NCI-H1092 (cell line): ENCODE measurements around the gene USPL1.

Experiments
- DNase-seq: peaks from one replicate; lab custom pipeline; 2025; lab: John Stamatoyannopoulos, UW

Gene USPL1

GRCh38 chr13:30660796-30661195 lies 43.1 kb downstream of the USPL1 start:
- no peak for DNase-seq

GRCh38 chr13:30664689-30665275 lies 47.1 kb downstream of the USPL1 start:
- DNase-seq, result no peak

- no peak for DNase-seq
Observed at GRCh38 chr13:30665638-30666037, 47.9 kb downstream of the USPL1 start.

GRCh38 chr13:30666113-30666512 lies 48.4 kb downstream of the USPL1 start:
- DNase-seq, result no peak

- DNase-seq, result no peak
Observed at GRCh38 chr13:30667014-30667413, 49.3 kb downstream of the USPL1 start.

- no peak for DNase-seq
Observed at GRCh38 chr13:30668312-30668711, 50.6 kb downstream of the USPL1 start.

- DNase-seq, result no peak
Observed at GRCh38 chr13:30671271-30671815, 53.6 kb downstream of the USPL1 start.

- DNase-seq, result peak; percentile 82
Observed at GRCh38 chr13:30673669-30674521, 56.2 kb downstream of the USPL1 start.

GRCh38 chr13:30675717-30676116 lies 58.0 kb downstream of the USPL1 start:
- DNase-seq, result no peak

GRCh38 chr13:30676672-30677071 lies 59.0 kb downstream of the USPL1 start:
- no peak for DNase-seq

GRCh38 chr13:30679483-30680330 lies 62.0 kb downstream of the USPL1 start:
- DNase-seq, result peak; percentile 17

GRCh38 chr13:30681843-30682242 lies 64.1 kb downstream of the USPL1 start:
- DNase-seq, result no peak

- no peak for DNase-seq
Observed at GRCh38 chr13:30685320-30685859, 67.7 kb downstream of the USPL1 start.

GRCh38 chr13:30685987-30686386 lies 68.3 kb downstream of the USPL1 start:
- no peak for DNase-seq

GRCh38 chr13:30687601-30688000 lies 69.9 kb downstream of the USPL1 start:
- no peak for DNase-seq

GRCh38 chr13:30689752-30690151 lies 72.0 kb downstream of the USPL1 start:
- DNase-seq, result no peak

- no peak for DNase-seq
Observed at GRCh38 chr13:30690282-30691188, 72.8 kb downstream of the USPL1 start.

- no peak for DNase-seq
Observed at GRCh38 chr13:30692113-30692512, 74.4 kb downstream of the USPL1 start.

GRCh38 chr13:30696278-30697176 lies 78.8 kb downstream of the USPL1 start:
- no peak for DNase-seq
